DOHH2 (cell line): ENCODE data around the gene RPL18A.

ENCODE experiments used
- EZH2phosphoT487 ChIP-seq: fragments of 200-600 bp; sonication (generic); IDR thresholded peaks from 2 replicates; pipeline ENCODE4 v1.6.1; 2017; ENCODE audit warnings: borderline replicate concordance, mild to moderate bottlenecking, antibody characterized with exemption, low read length, moderate library complexity, mixed read lengths
- TF ChIP-seq, protein P1 (sequence below): fragments of 200-600 bp; sonication (generic); IDR thresholded peaks from one replicate; pipeline ENCODE4 v1.5.1; 2014; ENCODE audit warnings: antibody characterized with exemption, mild to moderate bottlenecking, low read depth, low read length; ENCODE audit not compliant: poor library complexity, severe bottlenecking

GRCh38 chr19:17860993-17861360, 1.3 kb downstream of the RPL18A start:
- TF ChIP-seq, protein P1, sequence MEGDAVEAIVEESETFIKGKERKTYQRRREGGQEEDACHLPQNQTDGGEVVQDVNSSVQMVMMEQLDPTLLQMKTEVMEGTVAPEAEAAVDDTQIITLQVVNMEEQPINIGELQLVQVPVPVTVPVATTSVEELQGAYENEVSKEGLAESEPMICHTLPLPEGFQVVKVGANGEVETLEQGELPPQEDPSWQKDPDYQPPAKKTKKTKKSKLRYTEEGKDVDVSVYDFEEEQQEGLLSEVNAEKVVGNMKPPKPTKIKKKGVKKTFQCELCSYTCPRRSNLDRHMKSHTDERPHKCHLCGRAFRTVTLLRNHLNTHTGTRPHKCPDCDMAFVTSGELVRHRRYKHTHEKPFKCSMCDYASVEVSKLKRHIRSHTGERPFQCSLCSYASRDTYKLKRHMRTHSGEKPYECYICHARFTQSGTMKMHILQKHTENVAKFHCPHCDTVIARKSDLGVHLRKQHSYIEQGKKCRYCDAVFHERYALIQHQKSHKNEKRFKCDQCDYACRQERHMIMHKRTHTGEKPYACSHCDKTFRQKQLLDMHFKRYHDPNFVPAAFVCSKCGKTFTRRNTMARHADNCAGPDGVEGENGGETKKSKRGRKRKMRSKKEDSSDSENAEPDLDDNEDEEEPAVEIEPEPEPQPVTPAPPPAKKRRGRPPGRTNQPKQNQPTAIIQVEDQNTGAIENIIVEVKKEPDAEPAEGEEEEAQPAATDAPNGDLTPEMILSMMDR = no peak
- TF ChIP-seq EZH2phosphoT487 = no peak
